GM18498 (cell line): ENCODE measurements around the gene IGF2BP2.
"Not testable (repeated sequence)": the region's sequence is repeated elsewhere in the genome, so short reads cannot be mapped to it uniquely, and the experiment has no call there.

Experiments used
- ATAC-seq: cut with Tn5 transposase; IDR thresholded peaks from one replicate; pipeline ENCODE4 v1.9.1; 2021; ENCODE audit warnings: mild to moderate bottlenecking, moderate library complexity; ENCODE audit not compliant: unreplicated experiment

IGF2BP2 gene

DNA sequence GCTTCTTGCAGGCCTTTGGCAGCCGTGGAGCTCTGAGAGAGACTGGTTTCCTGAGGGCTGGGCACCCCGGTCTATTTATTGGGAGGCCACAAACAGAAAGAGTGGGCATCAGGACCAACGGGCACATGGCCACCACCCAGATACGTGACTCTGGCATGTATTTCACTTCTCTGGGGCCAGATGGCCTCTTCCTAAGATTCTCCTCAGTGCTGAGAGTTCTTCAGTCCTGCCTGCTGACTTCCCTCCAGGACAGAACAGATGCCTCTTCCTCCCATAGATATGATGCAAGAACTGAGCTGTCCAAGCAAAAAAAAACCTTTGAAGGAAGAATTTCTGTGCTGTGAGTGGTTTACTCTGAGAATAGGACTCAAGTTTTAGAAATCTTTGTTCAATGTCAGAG, 107.7 kb downstream of the IGF2BP2 start:
- ATAC-seq, result no peak

DNA sequence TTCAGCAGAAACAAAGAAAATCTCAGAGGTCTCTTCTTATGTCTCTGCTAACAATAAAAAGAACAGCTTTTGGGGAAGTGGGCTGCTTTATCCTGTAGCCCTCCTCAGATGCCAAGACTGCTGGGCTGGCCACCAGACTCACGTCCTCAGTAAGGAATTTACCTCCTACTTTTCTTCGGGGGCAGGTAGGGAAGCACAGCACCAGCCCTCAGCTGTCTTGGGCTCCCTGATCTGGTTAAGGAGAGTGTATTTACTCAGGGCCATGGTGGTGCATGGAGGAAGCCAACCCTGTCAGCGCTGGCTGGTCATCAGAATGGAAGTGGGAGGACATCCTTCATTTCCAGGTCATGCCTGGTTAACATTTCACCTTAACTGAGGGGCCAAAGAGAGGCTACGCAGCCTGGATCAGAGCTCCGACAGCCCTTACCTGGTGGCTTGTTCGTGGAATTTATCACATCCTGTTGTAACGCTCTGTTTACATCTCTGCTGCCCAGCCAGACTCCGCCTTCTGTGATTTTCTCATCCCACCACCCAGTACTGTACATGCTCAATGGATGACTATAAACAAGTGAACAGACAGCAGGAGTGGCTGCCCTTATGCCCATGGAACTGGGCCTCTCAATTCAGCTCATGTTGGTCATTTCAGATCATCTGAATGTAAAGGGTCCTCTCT, 108.3 kb downstream of the IGF2BP2 start:
- ATAC-seq, result no peak

DNA sequence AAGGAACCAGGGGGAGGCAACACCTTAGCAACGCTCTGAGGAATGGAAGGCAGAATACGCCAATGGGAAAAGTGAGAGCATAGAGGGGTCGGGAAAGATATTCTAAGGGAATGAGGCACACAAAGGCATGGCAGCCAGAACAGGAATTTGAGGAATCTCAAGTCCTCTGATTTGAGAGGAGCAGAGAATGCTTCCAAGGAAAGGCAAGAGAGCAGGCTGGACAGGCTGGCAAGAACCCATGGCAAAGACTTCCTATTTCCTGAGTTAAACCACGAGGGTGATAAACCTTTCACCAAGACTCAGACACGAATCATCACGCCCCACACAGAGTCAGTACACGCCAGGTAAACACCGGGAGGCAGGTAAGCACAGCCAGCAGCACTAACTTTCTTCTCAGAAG, 109.8 kb downstream of the IGF2BP2 start:
- no peak for ATAC-seq

DNA sequence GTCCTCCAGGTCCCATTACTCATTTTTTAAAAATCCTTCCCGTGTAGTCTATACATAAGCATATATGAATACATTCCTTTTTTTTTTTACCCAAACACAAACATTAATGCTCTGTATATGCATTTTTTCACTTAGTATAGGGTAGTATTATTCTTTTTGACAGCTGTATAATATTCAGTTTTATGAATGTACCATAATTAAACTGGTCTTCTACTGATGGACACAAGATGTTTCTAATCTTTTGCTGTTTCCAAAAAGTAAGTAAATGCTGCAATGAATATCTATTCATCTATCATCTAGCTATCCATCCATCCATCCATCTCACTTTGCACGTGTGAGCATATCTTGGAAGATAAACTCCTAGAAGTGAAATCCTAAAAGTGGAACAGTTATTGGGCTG, 110.8 kb downstream of the IGF2BP2 start:
- ATAC-seq, result no peak

DNA sequence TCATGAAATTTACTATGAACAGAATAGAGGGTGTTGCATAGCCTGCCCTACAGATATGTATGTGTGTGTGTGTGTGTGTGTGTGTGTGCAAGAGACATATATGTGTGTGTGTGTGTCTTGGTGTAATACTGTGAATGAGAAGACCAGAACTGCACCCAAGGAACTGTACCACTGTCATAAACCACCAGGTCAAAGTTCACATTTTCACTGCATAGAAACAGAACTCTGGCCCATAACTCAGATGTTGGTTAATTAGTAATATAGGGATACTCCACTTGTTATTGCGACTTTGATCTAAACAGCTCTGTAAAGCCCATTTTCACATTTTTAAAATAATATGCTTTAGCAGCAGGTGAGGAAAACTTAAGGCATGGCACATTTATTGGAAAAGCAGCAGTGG, 111.8 kb downstream of the IGF2BP2 start:
- no peak for ATAC-seq

DNA sequence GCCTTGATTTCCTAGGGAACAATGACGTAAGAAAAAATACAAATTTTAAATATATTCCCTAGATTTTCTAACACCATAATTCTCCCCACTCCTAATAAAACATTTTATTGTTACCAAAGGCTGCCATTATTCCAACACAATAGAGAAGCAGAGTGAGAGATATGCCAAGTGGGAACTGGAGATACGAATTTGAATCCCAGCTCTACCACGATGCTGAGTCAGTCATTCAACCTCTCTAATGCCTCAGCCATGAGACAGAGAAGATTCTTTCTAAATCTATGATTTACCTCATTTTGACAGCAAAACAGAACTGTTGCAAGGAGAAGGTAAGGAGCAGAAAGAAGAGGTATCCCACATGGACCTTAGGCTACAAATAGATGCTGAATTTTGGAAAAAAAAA, 112.5 kb downstream of the IGF2BP2 start:
- ATAC-seq, result no peak

DNA sequence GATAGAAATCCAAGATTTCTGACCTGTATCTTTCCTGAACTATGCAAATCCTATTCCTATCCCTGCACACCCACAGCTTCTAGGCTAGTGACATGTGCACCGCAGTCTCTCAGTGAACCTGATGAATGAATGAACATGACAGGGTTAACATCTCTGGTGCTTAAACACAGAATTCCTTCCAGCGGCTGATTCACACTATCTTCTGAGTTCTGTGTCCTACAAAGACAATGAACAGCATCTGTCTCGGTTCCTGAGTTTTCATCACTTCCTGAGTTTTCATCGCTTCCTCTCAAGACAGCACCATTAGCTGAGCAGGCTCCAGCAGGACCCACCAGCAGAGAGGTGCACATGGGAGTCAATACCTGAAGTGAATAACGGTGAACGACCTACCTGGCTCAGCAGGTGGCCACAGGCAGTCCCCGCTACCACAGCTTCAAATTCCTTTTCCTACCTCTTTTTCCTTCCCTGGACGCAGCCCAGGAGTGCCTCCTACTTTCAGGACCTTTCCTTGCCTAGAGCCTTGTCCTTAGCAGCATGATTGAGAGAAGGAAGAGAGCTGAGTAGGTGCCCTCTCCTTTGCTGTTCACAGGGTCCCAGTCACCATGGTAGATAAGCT, 113.5 kb downstream of the IGF2BP2 start:
- no peak for ATAC-seq

DNA sequence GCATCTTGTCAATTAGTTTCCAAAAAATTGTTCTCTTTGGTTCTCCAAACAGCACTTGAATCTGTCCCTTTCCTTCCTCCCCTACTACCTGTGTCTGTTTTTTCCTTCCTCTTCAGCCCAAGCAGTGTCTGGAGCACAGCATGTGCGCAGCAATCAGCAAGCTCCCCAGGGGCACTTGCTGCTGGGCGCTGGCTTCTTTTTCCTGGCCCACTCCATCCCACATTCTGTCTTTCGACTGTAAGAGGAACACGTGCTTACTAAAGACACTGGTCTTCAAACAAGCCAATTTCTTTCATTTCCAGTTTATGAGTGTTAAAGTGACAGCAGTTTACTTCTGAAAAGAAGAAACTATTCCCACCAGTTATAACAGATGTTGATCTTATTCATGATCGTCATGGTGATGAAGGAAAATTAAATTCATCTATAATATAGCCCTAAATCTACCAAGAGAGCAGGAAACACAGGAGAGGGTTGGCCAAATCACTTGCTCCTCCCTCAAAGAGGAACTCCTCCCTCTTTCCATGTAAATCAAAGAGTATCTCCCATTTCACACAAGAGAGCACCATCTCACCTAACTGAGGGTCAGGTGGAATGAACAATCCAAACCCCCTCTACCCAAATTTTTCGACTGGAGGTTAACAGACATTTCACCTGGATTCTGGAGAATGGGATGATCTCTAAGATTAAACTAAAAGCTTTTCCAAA, 115.4 kb downstream of the IGF2BP2 start:
- ATAC-seq, result no peak

DNA sequence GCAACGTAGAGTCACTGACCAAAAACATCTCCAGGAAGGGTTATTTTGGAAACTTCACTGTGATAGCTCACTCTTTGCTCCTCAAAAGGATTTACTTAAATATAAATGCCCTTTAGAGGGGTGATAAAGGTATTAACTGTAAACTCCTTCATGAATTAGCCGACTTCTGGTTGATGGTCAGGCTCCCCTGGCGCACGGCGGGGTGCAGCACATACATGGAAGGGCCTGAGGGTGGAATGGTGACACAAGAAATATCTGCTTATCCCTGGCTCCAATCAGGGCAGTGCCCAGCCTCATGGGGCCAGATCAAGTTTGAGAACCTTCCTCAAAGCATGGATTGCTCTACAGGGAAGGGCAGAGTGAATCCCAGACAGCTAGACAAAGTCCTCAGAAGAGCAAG, 116.5 kb downstream of the IGF2BP2 start:
- ATAC-seq, result no peak

DNA sequence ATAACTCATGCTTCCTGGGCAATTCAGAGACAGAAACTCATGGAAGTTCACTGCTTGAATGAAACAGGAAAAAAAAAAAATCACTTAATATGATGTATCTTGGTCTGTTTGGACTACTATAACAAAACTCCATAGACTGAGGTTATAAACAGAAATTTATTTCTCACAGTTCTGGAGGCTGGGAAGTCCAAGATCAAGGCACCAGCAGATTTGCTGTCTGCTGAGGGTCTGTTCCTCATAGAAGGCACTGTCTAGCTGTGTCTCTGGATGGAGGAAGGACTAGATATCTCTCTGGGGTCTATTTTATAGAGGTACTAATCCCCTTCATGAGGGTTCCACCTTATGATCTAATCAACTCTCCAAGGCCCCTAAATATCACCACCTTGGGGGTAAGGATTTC, 119.3 kb downstream of the IGF2BP2 start:
- ATAC-seq, result no peak

DNA sequence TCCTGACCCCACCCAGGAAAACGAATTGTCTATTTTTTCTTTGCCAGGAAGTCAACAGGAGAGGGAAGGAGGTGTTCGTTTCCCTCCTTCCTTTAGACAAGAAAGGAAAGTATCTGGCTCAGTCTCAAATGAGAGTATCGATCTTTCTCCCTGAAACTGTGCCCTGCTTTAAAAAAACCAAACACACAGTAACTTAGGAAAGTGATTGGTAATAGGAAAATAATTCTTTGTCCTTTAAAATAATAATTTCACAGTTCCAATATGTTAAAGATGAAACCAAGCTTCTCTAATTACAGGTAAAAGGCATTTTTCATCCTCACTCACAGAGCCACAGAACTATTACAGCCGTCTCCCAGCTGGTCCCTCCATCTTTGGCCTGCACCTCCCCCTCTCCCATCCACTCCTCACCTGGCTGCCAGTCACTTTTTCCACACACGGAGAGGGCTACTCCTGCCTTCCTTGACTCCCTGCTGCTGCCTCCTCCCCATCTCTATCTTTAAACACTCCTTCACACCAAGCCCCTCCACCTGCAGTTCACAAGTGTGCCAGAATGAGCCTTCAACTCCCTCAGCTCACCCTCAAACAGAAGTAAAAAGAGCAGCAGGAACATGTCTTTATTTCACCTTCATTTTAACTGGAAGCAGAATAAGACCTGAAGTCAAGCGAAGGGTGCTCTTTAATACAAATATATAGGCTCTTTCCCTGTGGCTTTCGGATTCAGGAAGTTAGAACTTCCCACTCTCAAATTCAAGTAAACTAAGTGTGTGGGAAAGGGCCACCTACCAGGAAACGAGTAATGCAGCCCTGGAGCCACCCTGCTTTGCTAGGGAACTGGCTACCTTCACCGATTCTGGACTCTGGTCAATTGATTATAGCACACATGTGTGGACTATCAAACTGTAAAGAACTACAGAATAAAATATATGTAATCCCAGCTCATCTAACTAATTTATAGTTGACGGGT, 122.3 kb downstream of the IGF2BP2 start:
- no peak for ATAC-seq

DNA sequence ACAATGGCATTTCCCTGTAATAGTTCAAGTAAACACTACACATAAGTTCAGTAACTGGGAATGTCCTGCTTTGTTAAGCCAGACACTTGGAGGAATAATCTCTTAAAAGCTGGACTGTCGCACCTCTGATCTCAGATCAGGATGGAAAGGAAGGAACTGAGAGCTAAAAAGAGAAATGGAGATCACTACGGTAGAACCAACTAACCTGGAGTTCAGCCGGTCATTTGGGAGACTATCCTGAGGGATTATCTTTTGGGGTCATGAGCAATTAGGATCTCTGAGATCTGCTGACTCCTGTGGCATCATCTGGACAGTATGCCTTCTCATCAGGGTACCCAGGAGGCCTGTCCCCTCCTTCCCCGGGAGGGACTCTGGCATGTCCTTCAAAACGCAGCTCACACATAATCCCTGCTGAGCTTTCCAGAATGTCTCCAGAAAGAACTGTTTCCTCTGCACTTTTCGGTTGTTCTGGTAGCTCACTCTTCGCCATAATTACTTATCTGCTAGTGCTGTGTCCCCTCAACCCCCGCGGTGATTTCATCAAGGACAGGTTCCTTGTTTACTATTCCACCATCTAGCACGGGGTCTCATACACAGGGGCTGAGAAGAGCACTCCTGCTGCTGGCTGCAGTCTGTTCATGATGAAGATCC, 123.1 kb downstream of the IGF2BP2 start:
- no peak for ATAC-seq

DNA sequence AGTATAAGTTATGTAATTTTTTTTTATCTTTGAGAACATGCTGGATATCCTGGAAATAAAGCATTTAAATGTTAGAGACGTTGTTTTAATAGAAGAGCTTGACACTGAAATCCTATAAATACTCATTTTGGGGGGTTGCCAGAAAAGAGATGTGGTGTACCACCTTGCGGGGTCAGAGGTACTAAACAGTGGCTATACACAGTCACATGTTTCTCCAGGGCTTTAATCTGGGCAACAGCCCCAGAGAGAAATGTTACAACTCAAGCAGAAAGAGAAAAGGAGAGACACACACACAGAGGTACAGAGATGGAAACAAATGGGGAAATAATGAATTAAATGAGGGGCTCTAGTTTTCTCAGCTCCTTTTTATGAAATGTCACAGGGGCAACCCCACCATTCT, 124.9 kb downstream of the IGF2BP2 start:
- no peak for ATAC-seq

DNA sequence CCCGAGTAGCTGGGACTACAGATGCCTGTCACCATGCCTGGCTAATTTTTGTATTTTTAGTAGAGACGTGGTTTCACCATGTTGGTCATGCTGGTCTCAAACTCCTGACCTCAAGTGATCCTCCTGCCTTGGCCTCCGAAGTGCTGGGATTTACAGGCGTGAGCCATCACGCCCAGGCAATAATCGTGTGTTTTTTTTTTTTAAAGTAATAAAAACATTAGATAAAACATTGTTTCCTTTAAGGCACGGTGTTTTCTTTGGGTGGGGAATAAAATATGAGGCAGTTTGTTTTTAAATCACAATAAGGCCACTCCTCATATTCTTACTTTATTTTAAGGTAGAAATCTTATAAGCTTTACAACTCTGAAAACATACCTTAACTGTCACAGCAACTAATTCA, 127.6 kb downstream of the IGF2BP2 start:
- ATAC-seq, result not testable (repeated sequence)

DNA sequence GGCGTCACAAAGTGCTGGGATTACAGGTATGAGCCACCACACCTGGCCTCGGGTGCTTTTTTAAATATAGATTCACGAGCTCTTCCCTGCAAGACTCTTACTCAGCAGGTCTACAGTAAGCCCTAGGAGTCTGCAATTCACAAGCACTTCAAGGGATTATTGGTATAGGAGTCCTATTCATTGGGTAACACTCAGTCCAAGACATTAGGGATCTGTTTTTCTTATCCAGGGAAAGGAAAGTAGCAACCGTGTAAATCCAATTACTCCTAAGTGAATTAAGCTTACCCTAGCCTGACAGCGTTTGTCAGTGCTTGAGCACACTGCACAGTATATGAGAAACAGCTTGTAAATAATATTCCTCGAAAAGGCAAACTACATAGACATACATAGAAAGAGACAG, 128.8 kb downstream of the IGF2BP2 start:
- no peak for ATAC-seq

DNA sequence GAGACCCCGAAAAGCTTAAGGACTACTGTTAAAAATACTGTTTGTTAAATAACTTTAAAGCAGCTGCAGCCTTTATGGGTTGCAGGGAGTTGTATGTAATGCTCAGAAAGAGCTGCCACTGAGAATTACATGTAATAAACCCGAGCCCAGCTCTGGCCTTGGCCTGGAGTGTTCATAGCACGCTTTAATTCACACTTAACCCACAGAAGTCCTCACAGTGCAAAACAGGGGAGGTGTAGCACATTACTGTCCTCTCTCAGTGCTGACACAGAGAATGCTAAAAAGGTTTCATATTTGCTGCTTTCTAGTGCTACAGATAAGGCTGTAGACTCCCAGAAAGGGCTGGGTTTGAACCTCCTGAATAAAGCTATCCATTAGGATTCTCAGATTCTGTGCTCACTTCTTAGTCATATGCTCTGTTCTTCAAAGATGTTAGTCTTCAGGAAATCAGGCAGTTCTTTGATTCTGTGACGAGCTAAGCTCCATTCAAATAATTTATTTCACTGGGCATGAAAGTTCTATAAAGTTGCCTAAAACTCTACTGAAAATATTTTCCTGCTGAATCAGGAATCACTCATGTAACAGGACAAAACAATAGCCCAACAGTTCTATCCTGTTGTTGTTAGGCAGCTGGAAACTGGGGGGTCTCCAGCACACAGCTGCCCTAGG, 130.7 kb downstream of the IGF2BP2 start:
- ATAC-seq, result no peak

DNA sequence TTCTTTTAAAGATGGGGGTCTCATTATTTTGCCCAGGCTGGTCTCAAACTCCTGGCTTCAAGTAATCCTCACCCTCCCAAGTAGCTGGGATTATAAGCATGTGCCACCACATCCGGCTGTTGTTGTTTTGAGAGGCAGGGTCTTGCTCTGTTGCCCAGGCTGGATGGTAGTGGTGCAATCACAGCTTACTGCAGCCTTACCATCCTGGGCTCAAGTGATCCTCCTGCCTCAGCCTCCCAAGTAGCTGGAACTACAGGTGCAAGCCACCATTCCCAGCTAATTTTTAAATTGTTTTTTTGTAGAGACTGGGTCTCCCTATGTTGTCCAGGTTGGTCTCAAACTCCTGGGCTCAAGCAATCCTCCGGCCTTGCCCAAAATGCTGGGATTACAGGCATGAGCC, 133.2 kb downstream of the IGF2BP2 start:
- no peak for ATAC-seq

DNA sequence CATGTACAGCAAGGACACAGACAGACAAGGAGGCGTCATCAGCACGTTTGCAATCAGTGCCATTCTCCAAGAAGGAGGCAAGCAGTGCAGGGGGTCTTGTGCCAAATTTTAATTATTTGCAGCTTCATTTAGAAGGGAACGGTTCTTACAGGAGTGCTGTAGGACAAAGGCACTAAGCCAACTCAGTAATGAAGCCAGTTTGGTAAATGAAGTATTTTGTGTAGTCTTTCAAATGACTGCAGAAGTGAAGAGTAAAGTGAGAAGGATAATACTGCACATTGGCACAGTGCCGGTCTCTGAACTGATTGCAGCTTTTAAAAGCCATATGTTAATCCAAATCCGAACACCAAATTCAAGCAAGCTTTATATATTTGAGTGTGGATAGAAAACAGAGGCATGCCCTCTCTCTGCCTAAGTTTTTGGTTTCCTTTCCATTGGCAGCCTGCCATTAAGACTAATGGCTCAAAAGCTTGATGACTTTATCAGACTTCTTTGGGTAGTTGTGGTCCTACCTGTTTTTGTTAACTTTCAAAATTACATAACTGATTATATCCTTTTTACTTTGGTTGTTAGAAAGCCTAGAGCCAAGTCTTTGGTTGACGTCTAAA, 137.5 kb downstream of the IGF2BP2 start:
- ATAC-seq, result no peak

DNA sequence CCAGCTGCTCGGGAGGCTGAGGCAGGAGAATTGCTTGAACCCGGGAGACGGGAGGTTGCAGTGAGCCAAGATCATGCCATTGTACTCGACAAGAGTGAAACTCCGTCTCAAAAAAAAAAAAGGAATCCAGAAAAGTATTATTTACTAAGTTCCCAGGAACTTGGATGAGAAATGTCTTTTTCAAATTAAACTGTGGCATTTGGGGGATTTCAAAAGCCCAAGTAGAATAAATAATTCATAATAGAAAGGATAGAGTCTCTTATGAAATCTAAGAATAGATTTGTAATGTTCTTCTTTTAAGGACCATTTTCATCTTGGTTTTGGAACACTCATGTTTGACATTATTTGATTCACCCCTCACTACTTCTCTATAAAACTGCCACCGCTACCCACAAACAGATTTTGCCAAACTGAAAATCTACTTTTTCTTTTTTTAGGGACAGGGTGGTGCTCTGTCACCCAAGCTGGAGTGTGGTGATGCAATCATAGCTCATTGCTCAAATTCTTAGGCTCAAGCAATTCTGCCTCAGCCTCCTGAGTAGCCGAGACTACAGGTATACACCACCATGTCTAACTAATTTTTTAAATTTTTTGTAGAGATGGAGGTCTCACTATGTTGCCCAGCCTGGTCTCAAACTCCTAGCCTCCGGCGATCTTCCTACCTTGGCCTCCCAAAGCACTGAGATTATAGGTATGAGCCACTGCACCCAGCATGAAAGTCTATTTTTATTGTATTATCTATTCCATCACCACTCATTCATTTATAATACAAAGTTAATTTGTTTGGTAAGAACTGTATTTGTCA, 139.4 kb downstream of the IGF2BP2 start:
- ATAC-seq, result no peak
